ENCODE measurements around the gene ZBTB16. TPM values are rescaled to one million over a fixed set of nuclear protein-coding genes. Genes with fewer than 3 reads are reported as not detected.
A peak's percentile ranks its signal among the peaks of the same experiment; 100 is the strongest.

ZBTB16 gene
- total and polyA plus RNA-seq, 12 donors: 18.3 to 108 (median 54.6) TPM

GRCh38 chr11:114230031-114230704, 170.7 kb downstream of the ZBTB16 start:
- Histone ChIP-seq H3K27me3 (no peaks in the 10 kb centered on the region), H3K9me3 (no peaks in the 10 kb centered on the region), H3K36me3 (peaks cover 0 to 4% (median 0%) of the 10 kb centered on the region in 9 donors), H3K4me3 (no peak overlapping the region), H3K4me1 (peaks cover 14 to 80% (median 66%) of the 10 kb centered on the region in 9 donors), H3K27ac (peak overlapping the region in 1 of 10 donors; percentile 5)
- no peak for TF ChIP-seq CTCF (IDR thresholded peaks at IDR 0.05)
- ATAC-seq (no peak), DNase-seq (no peak)
- 85 to 89% methylated on average over 15 of the region's 15 CpGs for WGBS, 2 donors
- intact Hi-C loops (cut with DNase I): no loop called here

GRCh38 chr11:114232400-114233059, 173.0 kb downstream of the ZBTB16 start:
- Histone ChIP-seq H3K36me3 (peaks cover 0 to 2% (median 0%) of the 10 kb centered on the region in 9 donors), H3K4me1 (peaks cover 11 to 80% (median 63%) of the 10 kb centered on the region in 9 donors), H3K4me3 (no peak overlapping the region), H3K27me3 (no peaks in the 10 kb centered on the region), H3K27ac (no peak overlapping the region), H3K9me3 (no peaks in the 10 kb centered on the region)
- no peak for TF ChIP-seq CTCF (IDR thresholded peaks at IDR 0.05)
- DNase-seq (no peak), ATAC-seq (peak in 4 of 8 donors; percentile 30 to 65 (median 62))
- intact Hi-C loops (cut with DNase I): no loop called here
- 83 to 90% methylated on average over 17 to 18 of the region's 18 CpGs for WGBS, 2 donors

DNA sequence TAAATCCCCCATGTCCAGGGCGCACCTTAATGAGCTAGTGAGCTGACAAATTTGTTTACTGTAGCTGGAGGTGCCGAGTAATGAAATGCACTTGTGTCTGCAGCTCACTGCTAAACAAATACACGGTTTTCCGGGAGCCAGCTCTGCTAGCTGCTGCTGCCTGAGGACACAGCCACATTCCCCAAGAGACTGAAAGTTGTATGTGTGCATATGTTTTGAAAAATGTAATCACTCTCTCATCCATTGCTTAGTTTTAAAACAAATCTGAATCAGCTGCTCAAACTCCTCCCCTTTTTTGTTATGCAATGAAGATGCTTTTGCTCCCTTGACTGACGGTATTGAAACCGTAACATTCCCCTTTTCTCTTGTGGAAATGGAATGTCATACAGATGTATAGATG, 174.2 kb downstream of the ZBTB16 start:
- 82 to 83% methylated on average over 6 of the region's 6 CpGs for WGBS, 2 donors
- DNase-seq (no peak), ATAC-seq (no peak)
- peaks cover 7 to 80% (median 64%) of the 10 kb centered on the region in 9 donors for H3K4me1 ChIP-seq
- no peaks in the 10 kb centered on the region for H3K27me3 ChIP-seq
- H3K36me3 ChIP-seq: peaks cover 0 to 2% (median 0%) of the 10 kb centered on the region in 9 donors
- TF ChIP-seq CTCF (IDR thresholded peaks at IDR 0.05): no peak
- no peak overlapping the region for H3K4me3 ChIP-seq
- intact Hi-C loops (cut with DNase I): no loop called here
- no peaks in the 10 kb centered on the region for H3K9me3 ChIP-seq
- no peak overlapping the region for H3K27ac ChIP-seq

GRCh38 chr11:114236829-114237228, 177.3 kb downstream of the ZBTB16 start:
- ATAC-seq: peak in 1 of 8 donors; percentile 21

More at GRCh38 chr11:114236829-114237228, 177.3 kb downstream of the ZBTB16 start:
- WGBS, 2 donors: 75 to 82% methylated on average over 3 of the region's 3 CpGs
- H3K4me3 ChIP-seq: no peak overlapping the region
- peaks cover 8 to 83% (median 61%) of the 10 kb centered on the region in 9 donors for H3K4me1 ChIP-seq
- no peaks in the 10 kb centered on the region for H3K27me3 ChIP-seq
- no peak overlapping the region for H3K27ac ChIP-seq
- no peak for TF ChIP-seq CTCF (IDR thresholded peaks at IDR 0.05)
- no peaks in the 10 kb centered on the region for H3K9me3 ChIP-seq
- peaks cover 0 to 5% (median 0%) of the 10 kb centered on the region in 9 donors for H3K36me3 ChIP-seq
- intact Hi-C loops (cut with DNase I): loop anchor here in 1 of 10 donors (5.0 kb wide), 1 partner anchor 35 kb away; no protein-coding TSS in a partner anchor
- no peak for DNase-seq

Data from heart right ventricle (tissue), 16 donors.